Liver (tissue), 3 donors: ENCODE data around the gene SOCS2.

Experiments
- ATF3 ChIP-seq: IDR thresholded peaks from 2 replicates; pipeline ENCODE4 v1.6.1; 2016; ENCODE audit warnings: antibody characterized with exemption
- CTCF ChIP-seq: fragments of 150-350 bp; IDR thresholded peaks from 2 replicates; pipeline ENCODE4 v1.5.1; 2017; ENCODE audit warnings: improper control_type of control experiment, low read depth, low read length; ENCODE audit not compliant: missing input control
- RAD21 ChIP-seq, 2 donors: IDR thresholded peaks; 2 replicates each; pipeline ENCODE4 v1.6.1; 2016; ENCODE audit warnings: antibody characterized with exemption in 2 of 2, mild to moderate bottlenecking in 2 of 2
- RXRA ChIP-seq, 2 donors: IDR thresholded peaks; 2 replicates each; pipeline ENCODE4 v1.6.1; 2017 to 2018; ENCODE audit warnings: antibody characterized with exemption in 2 of 2, mild to moderate bottlenecking in 1 of 2
- SP1 ChIP-seq: IDR thresholded peaks from 2 replicates; pipeline ENCODE4 v1.6.1; 2018; ENCODE audit warnings: antibody characterized with exemption, mild to moderate bottlenecking
- YY1 ChIP-seq: IDR thresholded peaks from 2 replicates; pipeline ENCODE4 v1.6.1; 2016; ENCODE audit warnings: antibody characterized with exemption, mild to moderate bottlenecking
- donor health status: healthy.
- donor health status: healthy.

- no peak for TF ChIP-seq CTCF
- TF ChIP-seq SP1 = no peak
- TF ChIP-seq RXRA (IDR thresholded peaks at IDR 0.05) = no peak
- no peak for TF ChIP-seq YY1
- TF ChIP-seq RAD21 (IDR thresholded peaks at IDR 0.05) = no peak
- no peak for TF ChIP-seq ATF3
Measured at GRCh38 chr12:93621986-93622385, 49.5 kb downstream of the SOCS2 start.
